Measurements from ENCODE around the gene C6orf132.

The C6orf132 gene

DNA sequence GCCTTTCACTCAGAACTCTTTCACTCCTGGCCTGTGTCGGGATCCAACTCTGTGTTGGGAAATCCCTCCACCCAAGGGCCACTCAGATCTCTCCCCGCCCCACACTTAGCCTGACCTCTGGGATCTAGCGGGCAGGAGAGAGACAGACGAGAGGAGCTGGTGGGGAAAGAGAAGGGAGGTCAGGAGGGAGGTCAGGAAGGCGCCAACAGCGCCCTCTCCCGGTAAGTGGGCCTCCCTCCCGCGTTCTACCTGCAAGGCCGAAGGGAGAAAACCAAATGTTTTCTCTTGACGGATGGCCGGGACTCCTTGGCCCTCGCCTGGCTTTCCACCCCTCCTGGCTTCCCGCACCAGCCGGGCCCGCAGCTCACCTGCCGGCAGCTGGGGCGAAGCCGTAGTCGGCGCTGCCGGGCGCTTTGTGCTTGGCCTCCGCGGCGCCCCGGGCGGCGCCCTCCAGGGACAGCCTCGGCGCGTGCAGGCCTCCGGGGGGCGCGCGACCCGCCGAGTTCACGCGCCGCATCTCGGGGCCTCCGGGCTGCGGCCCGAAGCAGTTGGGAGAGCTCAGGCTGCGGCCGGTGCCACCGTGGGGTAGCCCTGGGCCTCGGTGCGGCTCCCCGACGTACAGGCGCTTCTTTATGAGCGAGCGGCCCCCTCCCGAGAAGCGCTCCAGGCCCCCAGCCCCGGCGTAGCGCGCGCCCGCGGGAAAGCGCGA lies 38.2 kb downstream of the C6orf132 start:
- DNase-seq: peak; percentile 64 to 87 (median 69)

DNA sequence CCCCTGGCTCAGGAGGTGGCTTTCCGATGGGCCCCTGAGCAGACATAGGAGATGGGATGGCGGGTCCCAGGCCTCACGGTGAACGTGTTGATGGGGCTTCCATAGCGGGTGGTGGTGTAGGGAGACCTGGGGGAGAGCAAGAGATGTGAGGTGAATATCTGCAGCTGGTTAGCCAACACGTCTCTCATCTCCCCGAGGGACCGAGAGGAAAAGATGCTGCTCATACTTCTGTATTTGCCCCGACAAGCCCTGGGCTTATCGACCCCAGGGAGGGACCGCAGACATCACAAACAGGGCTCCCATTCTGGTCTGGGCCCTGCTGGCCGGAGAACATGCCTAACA lies 38.7 kb downstream of the C6orf132 start:
- DNase-seq: no peak

DNA sequence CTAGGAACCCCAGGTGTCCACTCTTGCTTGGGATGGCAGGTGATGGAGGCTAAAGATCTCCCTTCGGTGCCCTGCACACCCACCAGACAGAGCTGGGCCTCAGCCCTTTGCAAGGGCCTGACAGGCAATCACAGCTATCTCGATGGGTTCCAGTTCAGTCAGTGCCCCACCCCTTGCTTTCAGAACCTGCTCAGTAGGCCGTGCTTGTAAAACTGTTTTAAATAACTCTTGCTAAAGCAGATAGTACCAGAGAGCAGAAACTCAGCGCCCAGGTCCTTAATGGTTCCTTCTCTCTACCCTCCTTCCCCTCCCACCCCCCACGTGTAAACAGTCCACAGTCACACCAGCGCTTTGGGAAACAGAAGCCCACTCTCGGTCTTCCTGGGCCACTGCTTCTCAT lies 39.2 kb downstream of the C6orf132 start:
- no peak for DNase-seq

DNA sequence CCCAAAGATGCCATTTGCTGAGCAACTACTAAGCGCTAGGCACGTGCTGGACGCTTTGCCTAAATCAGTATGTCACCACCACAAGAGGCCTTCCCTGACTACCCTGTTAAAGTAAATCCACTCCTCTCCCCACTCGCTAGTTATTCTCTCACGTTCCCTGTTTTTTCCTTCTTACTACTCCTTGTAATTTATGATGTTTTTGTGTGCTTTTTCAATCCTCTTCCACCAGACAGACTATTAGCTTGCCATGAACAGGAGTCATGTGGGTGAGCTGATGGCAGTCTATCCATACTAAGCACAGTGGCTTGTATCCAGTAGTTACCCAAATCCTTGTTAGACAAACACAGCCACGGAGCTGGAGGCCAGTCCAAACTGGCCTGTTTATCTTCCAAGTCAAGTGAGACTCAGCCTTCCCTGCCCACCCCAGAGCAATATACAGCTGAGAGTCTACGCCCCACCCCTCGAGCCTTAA lies 41.2 kb downstream of the C6orf132 start:
- DNase-seq: no peak

DNA sequence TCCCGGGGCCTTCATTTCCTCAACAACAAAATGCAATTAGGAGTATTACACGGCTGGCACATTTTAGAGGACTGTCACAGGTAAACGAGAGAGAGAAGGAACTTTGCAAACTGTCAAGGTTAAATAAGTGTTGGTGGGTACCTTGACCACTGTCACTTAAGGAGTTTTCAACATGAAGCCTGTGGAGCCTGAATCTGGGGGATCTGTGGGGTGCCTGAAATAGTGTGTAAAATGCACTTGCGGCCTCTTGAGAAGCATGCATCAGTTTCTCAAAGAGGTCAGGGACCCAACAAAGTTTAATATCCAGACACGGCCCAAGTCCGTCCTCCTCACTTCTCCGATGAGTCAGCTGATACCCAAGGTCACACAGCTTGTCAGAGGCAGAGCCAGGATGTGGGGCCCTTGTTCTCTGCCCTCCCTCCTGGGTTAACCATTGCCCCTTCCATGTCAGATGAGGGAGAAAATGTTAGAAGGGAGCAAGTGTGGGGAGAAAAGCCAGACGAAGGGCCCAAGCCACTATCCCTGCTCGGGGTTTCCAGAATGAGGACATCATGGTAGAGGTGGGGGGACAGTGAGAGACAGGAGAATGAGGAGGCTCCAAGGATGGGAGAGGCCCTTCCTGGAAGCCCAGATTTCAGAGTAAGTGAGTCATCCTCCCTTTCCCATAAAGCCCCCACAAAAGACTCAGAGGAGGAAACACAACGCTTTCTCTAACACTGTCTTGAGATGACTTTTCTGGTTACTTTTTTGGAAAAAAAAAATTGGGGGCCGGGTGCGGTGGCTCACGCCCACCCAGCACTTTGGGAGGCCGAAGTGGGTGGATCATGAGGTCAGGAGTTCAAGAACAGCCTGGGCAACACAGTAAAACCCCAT lies 42.2 kb downstream of the C6orf132 start:
- peak; percentile 21 to 45 (median 27) for DNase-seq

DNA sequence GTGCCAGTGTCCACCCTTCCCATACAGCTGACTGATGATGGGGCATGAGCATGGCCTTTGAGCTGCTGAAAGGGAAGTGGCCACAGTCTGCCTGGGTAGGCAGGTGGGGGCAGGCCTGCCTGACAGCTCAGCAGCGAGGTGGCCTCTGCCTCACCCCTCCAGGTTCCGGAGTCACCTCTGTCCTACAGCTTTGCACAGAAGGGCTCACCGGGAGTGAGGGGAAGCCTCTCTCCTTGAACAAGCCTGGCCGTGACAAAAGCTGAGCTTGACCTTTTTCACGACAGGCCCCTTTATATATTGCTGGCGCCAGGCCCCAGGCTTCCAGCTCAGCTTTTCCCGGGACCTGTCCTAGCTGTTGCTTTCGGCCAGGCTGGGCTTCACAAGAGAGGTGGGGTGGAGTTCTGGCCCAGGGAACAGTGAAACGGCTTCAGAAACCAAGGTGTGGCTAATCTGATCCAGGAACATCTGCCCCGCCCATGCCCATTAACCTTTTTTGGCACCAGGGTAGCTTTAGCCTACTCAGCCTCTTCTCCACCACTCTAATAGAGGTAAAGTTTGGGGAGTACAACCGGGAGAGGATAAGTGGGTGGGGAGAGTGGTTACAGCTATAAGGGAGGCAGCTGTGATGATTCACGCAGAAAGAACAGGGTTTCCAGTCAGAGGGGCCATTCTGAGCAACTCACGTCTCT lies 42.9 kb downstream of the C6orf132 start:
- no peak for DNase-seq

DNA sequence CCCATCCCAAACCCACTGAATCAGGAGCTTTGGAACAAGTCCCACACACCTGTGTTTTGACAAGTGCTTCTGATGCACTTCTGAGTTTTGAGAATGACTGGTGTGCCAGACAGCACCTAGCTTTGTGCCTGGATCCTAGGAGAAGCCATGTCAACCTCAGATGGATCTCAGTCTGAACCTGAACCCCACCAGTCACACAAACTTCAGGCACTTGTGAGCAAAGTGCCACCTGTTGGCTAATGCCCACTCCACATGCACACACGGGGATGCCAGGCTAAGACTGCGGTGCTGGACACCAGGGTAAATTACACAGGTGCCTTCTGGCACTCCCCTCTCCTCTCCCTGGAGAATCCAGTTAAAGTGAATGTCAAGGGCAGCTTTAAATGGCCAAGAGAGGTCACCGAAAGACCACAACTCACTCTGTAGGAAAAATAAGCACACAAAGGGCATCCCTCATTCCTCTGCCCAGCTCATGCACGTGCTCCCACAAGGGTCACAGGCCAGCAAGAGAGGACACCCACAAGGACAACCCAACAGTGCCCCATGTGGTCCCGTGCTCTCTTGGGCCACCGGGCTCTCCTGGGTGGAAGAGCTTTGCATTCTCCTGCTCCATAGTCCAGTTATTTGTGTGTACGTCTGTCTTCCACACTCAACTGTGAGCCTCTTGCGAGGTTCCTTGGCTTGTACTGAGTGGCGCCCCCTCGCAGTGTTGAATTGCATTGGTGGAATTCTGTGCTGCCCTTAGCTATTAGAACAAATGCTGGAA lies 46.5 kb downstream of the C6orf132 start:
- DNase-seq: no peak

DNA sequence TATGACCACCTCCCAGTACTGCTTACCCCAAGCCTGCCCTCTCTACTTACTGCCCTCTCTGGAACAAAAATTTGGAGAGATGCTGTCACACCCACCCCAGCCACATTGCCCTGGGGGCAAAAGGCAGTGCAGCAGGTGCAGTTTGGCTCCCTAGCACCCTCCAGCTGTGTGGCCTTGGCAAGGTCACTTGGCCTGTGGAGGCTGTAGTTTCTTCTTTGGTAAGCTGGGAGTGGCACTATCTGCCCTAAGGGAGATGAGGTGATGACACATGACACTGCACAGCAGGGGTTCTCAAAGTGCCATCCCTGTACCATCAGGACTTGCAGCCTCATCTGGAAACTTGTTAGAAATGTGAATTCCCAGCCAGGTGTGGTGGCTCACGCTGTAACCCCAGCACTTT lies 47.3 kb downstream of the C6orf132 start:
- DNase-seq: no peak

DNA sequence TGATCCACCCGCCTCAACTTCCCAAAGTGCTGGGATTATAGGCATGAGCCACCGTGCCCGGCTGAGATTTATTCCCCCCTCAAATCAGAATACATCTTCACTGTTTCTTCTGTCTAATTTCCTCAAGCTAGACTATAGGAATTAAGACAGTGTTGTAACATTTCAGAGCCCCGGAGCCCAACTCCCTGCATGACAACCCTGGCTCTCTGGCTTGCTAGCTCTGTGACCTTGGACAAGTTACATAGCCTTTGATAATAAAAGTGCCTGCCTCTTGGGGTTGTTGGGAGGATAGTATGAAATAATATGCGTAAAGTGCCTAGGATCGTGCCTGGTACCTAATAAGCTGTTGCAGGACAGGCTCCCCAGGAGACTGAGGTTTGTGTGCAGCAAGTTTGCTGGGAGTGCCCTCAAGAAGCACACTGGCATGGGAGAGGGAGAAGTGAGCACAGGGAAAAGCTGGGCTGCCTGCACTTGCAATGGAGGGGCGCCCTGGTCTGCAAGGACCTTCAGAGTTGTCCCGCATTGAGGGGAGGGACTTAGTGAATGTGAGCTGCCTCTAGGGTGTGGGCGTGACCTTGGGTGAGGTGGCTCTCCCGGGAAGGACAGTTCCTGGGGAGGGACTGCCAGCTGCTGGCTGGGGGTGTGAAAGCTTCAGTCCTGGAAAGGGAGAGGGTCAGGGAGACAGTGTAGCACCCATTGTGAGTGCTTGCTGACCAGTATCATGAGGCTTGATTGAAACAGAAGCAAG lies 48.7 kb downstream of the C6orf132 start:
- no peak for DNase-seq

DNA sequence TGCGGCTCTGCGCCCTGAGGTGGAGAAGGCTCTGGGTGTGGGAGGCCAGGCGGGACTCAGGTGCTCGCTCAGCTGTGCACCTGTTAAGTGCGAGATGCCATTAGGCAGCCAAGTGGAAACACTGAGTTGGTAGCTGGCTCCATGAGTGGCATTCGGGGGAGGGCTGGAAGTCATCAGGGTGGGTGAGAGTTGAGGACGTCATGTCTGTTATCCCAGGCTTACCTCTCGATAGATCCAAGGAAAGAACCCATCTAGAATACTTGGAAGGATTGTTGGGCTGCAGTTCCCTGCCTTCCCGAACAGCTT lies 50.7 kb downstream of the C6orf132 start:
- DNase-seq: no peak

DNA sequence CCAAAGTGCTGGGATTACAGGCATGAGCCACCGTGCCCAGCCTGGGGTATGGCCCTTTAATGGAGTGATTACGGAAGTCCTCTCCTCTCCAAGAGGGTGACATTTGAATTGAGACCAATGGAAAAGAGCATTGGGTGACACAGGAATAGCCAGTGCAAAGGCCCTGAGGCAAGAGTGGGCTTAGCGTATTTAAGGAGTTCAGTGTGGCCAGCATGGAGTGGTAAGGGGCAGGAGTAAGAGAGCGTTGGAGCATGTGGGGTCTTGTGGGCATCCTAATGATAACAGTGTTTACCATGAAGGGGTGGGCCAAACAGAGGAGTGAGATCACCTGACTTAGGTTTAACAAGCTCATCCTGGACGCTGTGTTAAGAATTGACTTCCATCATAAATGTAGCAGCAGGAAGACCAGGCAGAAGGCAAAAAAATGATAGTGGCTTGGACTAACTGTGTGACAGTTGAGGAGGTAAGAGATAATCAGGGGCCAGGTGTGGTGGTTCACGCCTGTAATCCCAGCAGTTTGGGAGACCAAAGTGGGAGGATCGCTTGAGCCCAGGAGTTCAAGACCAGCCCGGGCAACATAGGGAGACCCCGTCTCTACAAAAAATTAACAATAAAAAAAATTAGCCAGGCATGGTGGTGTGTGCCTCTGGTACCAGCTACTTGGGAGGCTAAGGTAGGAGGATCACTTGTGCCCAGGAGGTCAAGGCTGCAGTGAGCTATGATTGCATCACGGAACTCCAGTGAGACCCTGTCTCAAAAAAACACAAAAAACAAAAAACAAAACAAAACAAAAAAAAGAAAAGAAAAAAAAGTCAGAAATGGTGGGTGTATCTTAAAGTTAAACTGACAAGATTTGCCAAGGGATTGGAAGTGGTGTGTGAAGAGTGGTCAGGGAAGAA lies 51.4 kb downstream of the C6orf132 start:
- no peak for DNase-seq

DNA sequence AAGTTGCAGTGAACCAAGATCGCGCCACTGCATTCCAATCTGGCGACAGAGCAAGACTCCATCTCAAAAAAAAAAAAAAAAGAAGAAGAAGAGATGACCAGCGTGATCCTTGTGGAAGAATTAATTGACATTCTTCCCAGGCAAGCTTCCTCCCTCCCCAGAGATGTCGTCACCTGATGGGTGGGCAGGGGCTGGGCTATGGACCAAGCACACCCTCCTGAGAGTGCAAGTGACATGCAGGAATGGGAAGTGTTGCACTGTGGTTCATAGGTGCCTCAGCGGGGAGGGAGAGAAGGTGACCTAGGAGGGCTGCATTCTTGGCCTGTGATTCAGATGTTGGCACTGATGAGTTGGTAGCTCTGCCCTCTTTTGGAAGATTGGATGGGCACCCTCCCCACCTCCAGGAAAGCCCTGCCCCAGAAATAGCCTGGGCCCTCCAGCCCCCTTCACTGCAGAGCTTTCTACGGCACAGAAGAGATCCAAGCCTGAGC lies 54.3 kb downstream of the C6orf132 start:
- DNase-seq: no peak

DNA sequence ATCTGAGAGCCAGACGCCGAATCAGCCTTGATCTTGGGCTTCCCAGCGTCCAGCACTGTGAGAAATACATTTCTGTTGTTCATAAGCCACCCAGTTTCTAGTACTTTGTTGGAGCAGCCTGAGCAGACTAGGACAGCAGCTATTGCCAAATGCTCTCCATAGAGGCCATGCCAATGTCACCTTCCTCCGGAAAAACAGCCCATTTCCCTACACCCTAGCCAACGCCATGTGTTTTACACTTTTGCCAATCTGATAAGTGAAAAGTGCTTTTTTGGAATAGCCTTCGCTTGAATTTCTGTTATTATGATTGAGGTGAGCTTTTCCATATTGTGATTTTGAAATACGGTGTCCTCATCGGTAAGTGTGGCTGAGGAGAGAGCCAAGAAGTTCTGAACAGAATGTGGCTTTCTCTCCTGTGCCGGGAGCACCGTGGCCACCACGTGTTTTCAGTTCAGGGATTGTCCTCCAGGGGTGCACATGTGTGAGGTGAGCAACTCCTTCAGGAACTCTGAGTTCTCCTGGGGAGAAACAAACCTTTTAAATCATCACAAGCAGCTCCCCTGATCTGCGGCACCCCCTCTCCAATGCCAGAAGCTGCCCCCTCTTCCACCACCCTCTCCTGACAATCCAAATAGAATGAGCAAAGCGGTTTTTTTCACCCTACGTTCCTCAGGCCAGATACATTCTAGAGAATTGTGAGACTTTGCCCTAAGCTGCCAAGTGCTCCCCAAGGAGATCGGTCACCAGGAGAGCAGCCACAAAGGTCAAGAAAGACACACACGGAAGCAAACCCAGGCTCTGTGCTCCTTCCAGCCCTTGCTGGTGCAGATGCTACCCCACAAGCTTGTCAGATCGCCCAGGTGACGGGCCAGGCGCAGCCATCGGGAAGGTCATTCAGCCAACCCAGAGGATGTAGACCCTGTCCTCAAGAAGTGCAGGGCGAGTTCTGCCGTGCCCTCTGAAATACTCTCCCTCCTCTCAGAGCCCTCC lies 56.1 kb downstream of the C6orf132 start:
- no peak for DNase-seq

DNA sequence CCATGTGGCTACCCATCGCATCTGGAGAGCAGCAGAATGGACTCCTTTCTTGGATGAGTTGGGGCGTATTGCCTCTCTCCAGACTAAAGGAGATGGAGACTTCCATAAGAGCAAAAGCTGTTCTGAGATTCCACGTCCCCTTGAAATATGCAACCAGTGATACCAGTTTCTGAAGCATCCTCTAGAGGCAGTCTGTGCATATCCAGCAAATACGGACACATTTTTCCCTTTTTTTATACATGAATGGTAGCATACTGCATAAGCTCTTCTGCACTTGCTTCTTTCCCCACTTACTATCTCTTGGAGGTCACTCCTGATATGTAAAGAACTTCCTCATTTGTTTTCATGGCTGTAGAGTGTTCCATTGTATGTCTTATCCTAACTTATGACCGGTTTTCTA lies 57.5 kb downstream of the C6orf132 start:
- DNase-seq: no peak

DNA sequence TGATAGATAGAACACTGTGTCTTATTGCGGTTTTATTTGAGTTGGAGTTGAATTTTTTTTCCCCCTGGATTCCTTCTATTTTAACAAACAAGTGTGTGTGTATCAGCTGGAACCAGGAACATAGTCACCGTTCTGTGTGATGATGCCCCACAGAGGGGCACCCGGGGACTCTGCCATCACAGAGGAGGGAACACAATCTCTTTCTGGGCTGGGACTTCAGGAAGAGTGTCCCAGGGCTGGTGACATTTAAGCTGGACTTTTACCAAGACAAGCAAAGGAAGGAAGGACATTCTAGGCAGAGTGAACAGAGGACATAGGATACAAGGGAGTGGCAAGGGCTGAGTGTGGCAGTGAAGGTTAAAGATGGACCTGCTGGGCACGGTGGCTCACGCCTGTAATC lies 58.9 kb downstream of the C6orf132 start:
- DNase-seq: no peak

DNA sequence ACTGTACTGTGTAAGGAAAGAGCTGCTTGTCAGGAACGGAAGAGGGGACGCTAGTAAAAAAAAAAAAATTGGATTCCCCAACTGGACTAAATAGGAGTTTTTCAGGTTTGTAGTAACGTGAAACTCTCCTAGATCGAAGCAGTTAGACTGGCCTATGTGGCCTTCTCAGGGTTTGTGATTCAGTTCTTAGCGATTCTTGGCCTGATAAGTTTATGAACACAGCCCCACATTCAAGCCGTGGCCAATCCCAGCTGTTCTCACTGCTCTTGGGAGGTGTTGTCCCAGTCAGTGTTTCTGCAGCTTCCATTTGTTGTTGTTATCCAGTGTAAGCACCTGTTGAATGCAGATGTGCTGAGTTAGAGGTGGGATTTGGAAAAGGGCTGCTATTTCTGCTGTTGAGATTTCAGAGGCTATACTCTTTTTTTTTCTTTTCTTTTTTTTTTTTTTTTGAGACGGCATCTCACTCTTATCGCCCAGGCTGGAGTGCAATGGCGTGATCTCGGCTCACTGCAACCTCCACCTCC lies 62.4 kb downstream of the C6orf132 start:
- DNase-seq: no peak

DNA sequence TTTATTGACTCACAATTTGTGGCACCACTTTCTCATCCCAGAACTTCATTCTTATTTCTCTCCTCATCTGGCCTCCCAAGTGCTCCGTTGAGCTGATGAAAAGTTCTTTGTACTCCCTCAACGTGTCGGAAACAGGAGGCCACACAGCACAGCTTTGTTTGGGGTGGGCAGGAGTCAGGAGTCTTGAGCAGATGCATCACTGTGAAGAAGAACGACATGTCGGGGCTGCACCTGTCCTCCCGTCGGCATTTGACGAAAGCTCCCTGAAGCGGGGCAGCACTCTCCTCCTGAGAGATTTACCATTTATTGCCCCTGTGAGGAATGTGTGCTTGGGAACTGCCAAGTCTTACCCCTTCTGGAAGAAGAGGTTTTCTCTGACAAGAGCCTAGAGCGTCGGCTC lies 64.0 kb downstream of the C6orf132 start:
- no peak for DNase-seq

DNA sequence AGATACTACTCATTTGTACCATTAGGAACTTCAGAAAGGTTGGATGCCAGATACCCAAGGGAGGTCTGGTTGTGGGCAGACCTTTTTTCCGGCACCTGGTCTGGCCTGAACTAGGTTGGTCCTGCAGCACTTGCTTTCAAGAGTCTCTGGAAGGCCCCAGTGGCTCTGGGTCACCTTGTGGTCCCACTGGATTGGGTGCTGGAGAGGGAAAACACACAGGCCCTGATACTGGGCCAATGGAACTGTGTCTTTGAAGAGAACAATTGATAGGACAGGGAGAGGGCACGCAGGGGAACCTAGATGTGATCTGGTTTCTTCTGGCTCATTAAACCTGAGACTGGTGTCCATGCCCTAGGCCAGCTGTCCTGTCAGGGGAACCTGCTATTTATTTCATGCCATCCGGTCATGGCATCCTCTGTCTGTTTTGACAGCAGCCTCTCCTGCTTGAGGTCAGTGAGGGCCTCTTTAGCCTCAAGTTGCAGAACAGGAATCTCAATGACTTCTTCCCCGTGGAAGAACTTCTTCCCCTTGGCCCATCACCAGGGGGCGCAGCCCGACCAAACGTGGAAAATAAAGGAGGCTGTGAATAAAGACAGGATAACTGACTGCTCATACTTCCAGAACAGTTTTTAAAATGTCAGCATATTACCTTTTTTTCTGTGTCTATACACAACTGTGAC lies 67.1 kb downstream of the C6orf132 start:
- DNase-seq: peak; percentile 74 to 88 (median 83)

DNA sequence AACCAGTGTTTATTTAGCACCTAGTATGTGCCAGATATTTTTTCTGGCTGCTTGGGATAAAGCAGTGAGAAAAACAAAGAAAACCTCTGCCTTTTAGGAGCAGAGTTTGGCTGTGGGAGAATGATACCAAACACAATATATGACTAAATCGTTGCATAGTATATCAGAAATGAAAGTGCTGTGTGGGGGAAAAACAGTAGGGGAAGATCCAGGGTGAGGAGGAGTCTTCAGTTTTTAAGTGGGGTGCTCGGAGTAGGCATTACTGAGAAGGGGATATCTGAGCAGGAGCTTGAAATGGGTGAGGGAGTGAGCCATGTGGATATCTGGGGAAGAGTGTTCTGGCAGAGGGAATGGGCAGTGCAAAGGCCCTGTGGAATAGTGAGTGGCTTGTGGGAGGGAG lies 69.1 kb downstream of the C6orf132 start:
- DNase-seq: no peak
